OCI-LY7 (cell line): ENCODE data around the gene C6orf15.

Experiments used
- EZH2phosphoT487 ChIP-seq: fragments of 200-600 bp; sonication (generic); IDR thresholded peaks from 2 replicates; pipeline ENCODE4 v1.6.1; 2018; ENCODE audit warnings: low read depth, borderline replicate concordance, mild to moderate bottlenecking, mixed run types, antibody characterized with exemption, low read length, moderate library complexity, mixed read lengths
- TF ChIP-seq, protein P1 (sequence below): fragments of 200-600 bp; sonication (generic); conservative IDR thresholded peaks from 2 replicates; pipeline ENCODE4 v1.5.1; 2014; ENCODE audit warnings: mild to moderate bottlenecking, antibody characterized with exemption, low read length, moderate library complexity, mixed read lengths

DNA sequence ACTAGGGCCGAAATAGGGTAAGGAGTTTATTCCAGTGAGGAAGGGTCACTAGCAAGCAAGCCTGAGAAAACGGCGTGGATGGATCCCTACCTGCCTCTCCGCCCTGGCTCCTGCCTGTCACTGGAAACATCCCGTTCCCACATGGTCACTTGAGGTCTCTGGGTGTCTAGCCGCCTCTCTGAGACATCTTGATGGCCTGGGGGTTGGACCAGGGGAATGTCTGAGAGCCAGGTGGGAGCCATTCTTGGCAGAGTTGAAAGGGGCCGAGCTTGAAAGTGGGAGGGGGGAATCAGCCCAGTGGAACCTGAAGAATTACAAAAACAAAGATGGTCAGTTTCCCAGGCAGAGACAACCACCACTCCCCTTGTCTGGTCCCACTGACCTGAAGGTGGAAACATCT, 44.3 kb upstream of the C6orf15 start:
- TF ChIP-seq, protein P1, sequence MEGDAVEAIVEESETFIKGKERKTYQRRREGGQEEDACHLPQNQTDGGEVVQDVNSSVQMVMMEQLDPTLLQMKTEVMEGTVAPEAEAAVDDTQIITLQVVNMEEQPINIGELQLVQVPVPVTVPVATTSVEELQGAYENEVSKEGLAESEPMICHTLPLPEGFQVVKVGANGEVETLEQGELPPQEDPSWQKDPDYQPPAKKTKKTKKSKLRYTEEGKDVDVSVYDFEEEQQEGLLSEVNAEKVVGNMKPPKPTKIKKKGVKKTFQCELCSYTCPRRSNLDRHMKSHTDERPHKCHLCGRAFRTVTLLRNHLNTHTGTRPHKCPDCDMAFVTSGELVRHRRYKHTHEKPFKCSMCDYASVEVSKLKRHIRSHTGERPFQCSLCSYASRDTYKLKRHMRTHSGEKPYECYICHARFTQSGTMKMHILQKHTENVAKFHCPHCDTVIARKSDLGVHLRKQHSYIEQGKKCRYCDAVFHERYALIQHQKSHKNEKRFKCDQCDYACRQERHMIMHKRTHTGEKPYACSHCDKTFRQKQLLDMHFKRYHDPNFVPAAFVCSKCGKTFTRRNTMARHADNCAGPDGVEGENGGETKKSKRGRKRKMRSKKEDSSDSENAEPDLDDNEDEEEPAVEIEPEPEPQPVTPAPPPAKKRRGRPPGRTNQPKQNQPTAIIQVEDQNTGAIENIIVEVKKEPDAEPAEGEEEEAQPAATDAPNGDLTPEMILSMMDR = no peak
- TF ChIP-seq EZH2phosphoT487 = no peak
